Body of pancreas (tissue), 4 donors: ENCODE data around the gene MEX3B. TPM values are rescaled to one million over a fixed set of nuclear protein-coding genes. Genes with fewer than 3 reads are reported as not detected.
A peak's percentile ranks its signal among the peaks of the same experiment; 100 is the strongest.

Experiments used
- ATAC-seq: fragments of 150-250 bp; one replicate; pipeline ENCODE4 v1.9.1; 2016
- DNase-seq, 4 donors: peaks; one replicate each; pipeline ENCODE4 v3.0.0-alpha.2; 2019
- H3K27ac ChIP-seq, 4 donors: fragments of 200-600 bp; sonication (generic); 1 replicate in 3 of 4; 2 replicates in 1 of 4; pipeline versions ENCODE4 v1.5.1 to v1.6.1; 2016 to 2019; ENCODE audit warnings: mild to moderate bottlenecking in 1 of 4, mixed read lengths in 1 of 4, moderate library complexity in 1 of 4
- H3K27me3 ChIP-seq, 2 donors: fragments of 200-600 bp; sonication (generic); one replicate each; pipeline ENCODE4 v1.6.0; 2016; ENCODE audit warnings: mild to moderate bottlenecking in 1 of 2
- H3K36me3 ChIP-seq, 2 donors: fragments of 200-600 bp; sonication (generic); replicated peaks in 1 of 2; 2 replicates each; pipeline ENCODE4 v1.5.1; 2016; ENCODE audit warnings: low read depth in 2 of 2; ENCODE audit not compliant: insufficient read depth in 1 of 2
- H3K4me1 ChIP-seq: fragments of 200-600 bp; sonication (generic); one replicate; pipeline ENCODE4 v1.6.0; 2016
- H3K4me3 ChIP-seq, 2 donors: fragments of 200-600 bp; sonication (generic); 1 replicate in 1 of 2; 2 replicates in 1 of 2; pipeline ENCODE4 v1.5.1; 2016 to 2019
- H3K9me3 ChIP-seq, 3 donors: fragments of 200-600 bp; sonication (generic); 1 replicate in 2 of 3; 2 replicates in 1 of 3; pipeline ENCODE4 v1.5.1; 2016
- POLR2A ChIP-seq, 3 donors: fragments of 450-650 bp; IDR thresholded peaks; one replicate each; pipeline ENCODE4 v1.6.1; 2016; ENCODE audit warnings: antibody characterized with exemption in 3 of 3, mild to moderate bottlenecking in 2 of 3
- WGBS, 2 donors: methylation state at CpG; one replicate each; pipeline ENCODE4 v1.1.5; 2017; 5-methylcytosine and 5-hydroxymethylcytosine counted together
- intact Hi-C: fragments of 100-400 bp; cut with DNase I; formaldehyde crosslinking; loops from one replicate; pipeline ENCODE4 v1.15.1; 2023
- total RNA-seq, 2 donors: library from RNA; depleted of rRNA; stranded (reverse); fragments of >200 nt; gene quantifications; one replicate each; pipeline ENCODE4 v1.1.0, GENCODE V29; 2016
- TF ChIP-seq, protein P1 (sequence below), 7 experiments: fragments of 450-650 bp in 4 of 7; fragments of 200-600 bp in 3 of 7; sonication (generic) in 3 of 7; IDR thresholded peaks; one replicate each; pipeline ENCODE4 v1.5.1; 2016 to 2019; ENCODE audit warnings: antibody characterized with exemption in 7 of 7

Gene MEX3B
- under 1 TPM in 1 of 2 donors, not detected in 1; 0.52 TPM for total RNA-seq

DNA sequence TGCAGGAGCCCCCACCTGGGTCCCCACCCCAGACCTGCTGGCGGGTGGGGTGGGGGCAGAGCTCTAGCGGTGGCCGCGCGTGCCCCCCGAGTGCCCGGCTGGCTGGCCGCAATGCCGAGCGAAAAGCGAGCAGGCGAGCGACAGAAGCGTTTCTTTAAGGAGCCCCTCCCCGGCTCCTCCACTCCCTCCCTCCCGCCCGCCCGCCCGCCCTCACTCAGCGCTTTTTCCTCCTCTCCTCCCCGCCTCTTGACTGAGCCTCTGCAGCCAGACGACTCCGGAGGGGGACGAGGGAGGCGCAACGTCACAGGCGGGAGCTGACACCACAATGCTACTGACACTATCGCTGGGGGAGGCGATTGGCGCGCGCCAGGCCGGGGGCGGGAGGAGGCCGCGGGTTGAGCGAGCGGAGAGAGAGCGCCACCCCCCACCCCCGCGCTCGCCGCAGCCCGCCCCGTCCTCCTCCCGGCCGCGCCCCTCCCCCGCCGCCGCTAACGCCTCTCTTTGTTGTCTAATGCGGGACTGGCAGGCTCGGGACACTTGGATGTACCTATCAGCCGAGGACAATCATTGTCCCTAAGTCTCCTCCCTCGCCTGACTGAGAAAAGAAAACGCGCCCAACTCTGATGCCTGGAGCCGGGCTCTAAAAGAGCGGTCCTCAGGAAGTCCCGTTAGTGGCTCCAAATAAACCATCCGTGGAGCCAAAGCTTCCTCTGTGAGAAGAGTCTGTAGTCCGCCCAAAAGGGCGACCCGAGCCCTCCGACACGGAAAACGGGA is at the start of gene MEX3B:
Gene MEX3B (minus strand): TSS at position 127 of the 774 bp plus-strand sequence. CDS start 313 bp downstream, outside the sequence.
- H3K9me3 ChIP-seq, result no peaks in the 10 kb centered on the region
- DNase-seq (peak; percentile 84 to 94 (median 88)), ATAC-seq (peak; percentile 78)
- no peaks in the 10 kb centered on the region for H3K36me3 ChIP-seq
- TF ChIP-seq POLR2A (IDR thresholded peaks at IDR 0.05), result no peak
- TF ChIP-seq, protein P1, sequence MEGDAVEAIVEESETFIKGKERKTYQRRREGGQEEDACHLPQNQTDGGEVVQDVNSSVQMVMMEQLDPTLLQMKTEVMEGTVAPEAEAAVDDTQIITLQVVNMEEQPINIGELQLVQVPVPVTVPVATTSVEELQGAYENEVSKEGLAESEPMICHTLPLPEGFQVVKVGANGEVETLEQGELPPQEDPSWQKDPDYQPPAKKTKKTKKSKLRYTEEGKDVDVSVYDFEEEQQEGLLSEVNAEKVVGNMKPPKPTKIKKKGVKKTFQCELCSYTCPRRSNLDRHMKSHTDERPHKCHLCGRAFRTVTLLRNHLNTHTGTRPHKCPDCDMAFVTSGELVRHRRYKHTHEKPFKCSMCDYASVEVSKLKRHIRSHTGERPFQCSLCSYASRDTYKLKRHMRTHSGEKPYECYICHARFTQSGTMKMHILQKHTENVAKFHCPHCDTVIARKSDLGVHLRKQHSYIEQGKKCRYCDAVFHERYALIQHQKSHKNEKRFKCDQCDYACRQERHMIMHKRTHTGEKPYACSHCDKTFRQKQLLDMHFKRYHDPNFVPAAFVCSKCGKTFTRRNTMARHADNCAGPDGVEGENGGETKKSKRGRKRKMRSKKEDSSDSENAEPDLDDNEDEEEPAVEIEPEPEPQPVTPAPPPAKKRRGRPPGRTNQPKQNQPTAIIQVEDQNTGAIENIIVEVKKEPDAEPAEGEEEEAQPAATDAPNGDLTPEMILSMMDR (IDR thresholded peaks at IDR 0.05), result no peak
- 0% methylated on average over 1 to 64 of the region's 68 CpGs for whole genome bisulfite sequencing, 2 donors
- peaks cover 30% of the 10 kb centered on the region for H3K4me1 ChIP-seq
- intact Hi-C loops, result no loop called here
- peaks cover 0 to 9% of the 10 kb centered on the region in 2 donors for H3K27me3 ChIP-seq
- H3K4me3 ChIP-seq, result peak within 1 kb of the TSS; percentile 49 to 71
- H3K27ac ChIP-seq, result peak within 1 kb of the TSS; percentile 41 to 92 (median 84)

DNA sequence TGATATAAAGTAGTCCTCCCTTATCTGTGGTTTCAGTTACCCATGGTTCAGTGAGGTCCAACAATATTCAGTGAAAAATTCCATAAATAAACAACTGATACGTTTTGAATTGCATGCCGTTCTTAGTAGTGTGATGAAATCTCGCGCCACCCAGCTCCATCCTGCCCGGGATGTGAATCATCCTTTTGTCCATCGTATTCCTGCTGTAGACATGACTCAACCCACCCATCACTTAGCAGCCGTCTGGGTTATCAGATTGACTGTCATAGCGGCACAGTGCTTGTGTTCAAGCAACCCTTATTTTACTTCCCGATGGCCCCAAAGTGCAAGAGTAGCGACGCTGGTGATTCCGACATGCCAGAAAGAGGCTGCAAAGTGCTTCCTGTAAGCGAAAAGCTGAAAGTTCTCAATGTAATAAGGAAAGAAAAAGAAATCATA is 48.0 kb upstream of the MEX3B start:
- DNase-seq, result no peak
- ATAC-seq, result no peak
- Histone ChIP-seq H3K27ac (no peak overlapping the region), H3K4me1 (no peaks in the 10 kb centered on the region), H3K4me3 (no peak overlapping the region), H3K27me3 (no peaks in the 10 kb centered on the region), H3K36me3 (no peaks in the 10 kb centered on the region), H3K9me3 (no peaks in the 10 kb centered on the region)
- 82 to 85% methylated on average over 13 of the region's 13 CpGs for WGBS, 2 donors
- no peak for TF ChIP-seq POLR2A (IDR thresholded peaks at IDR 0.05)
- TF ChIP-seq, protein P1 (IDR thresholded peaks at IDR 0.05), result no peak
- intact Hi-C loops, result no loop called here

DNA sequence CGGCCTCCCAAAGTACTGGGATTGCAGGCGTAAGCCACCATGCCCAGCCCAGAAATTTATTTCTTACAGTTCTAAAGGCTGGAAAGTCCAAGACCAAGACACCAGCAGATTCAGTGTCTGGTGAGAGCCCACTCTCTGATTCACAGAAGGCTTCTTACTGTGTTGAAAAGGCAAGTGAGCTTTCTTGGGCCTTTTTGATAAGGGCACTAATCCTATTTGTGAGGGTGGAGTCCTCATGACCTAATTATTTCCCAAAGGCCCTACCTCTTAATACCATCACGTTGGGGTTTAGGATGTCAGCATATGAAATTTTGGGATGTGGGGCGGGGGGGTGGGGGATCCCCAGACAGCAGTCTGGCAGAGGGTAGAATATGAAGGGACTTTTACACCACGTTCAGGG is 47.5 kb upstream of the MEX3B start:
- DNase-seq (no peak), ATAC-seq (no peak)
- Histone ChIP-seq H3K27me3 (no peaks in the 10 kb centered on the region), H3K4me1 (no peaks in the 10 kb centered on the region), H3K36me3 (no peaks in the 10 kb centered on the region), H3K4me3 (no peak overlapping the region), H3K9me3 (no peaks in the 10 kb centered on the region), H3K27ac (no peak overlapping the region)
- no peak for TF ChIP-seq POLR2A (IDR thresholded peaks at IDR 0.05)
- TF ChIP-seq, protein P1 (IDR thresholded peaks at IDR 0.05), result no peak
- WGBS, 2 donors, result 75 to 83% methylated on average over 5 of the region's 5 CpGs
- intact Hi-C loops, result no loop called here

DNA sequence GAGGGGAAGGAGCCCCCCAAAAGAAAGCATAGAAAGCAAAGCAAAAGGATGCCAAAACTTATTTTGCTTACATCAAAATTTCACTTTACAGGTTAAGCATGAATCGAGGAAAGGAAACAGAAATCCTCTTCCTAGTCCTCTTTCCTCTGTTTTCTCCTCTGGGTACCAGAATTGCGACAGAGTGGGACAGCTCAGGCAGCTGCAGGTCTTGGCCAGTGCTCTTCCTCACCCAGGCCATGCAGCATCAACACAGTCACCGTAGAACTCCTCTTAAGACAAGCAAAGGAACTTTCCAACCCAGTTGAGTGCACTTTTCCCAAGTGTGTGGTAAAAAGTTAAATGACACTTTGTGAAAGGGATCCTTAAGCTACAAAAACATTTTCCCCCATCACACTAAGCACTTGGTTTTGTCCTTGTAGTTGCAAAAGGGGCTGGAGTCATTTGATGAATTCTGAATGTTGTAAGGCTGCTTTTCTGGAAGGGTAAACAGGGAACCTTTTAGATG is 45.9 kb upstream of the MEX3B start:
- 57 to 70% methylated on average over 3 of the region's 3 CpGs for WGBS, 2 donors
- TF ChIP-seq POLR2A (IDR thresholded peaks at IDR 0.05), result no peak
- TF ChIP-seq, protein P1 (IDR thresholded peaks at IDR 0.05), result no peak
- Histone ChIP-seq H3K4me3 (no peak overlapping the region), H3K9me3 (no peaks in the 10 kb centered on the region), H3K36me3 (no peaks in the 10 kb centered on the region), H3K4me1 (no peaks in the 10 kb centered on the region), H3K27ac (no peak overlapping the region), H3K27me3 (no peaks in the 10 kb centered on the region)
- DNase-seq (no peak), ATAC-seq (no peak)
- intact Hi-C loops, result no loop called here
